ENCODE results near the gene INO80. TPM values are rescaled to one million over a fixed set of nuclear protein-coding genes. Genes with fewer than 3 reads are reported as not detected.

Gene INO80
- total RNA-seq, 1 experiment from 2014 or later: 33.8 TPM

GRCh38 chr15:41060505-41060904, 55.6 kb downstream of the INO80 start:
- H3K27ac Mint-ChIP-seq (ENCODE audit: low read depth, unreplicated experiment): no peak overlapping the region
- H3K36me3 Mint-ChIP-seq (ENCODE audit: insufficient read depth, unreplicated experiment): peaks cover 83% of the 10 kb centered on the region
- no peaks in the 10 kb centered on the region for H3K9me3 Mint-ChIP-seq (ENCODE audit: unreplicated experiment)
- H3K4me1 Mint-ChIP-seq (ENCODE audit: insufficient read depth, unreplicated experiment): no peaks in the 10 kb centered on the region
- intact Hi-C loops (cut with micrococcal nuclease): no loop called here
- ChIA-PET CTCF (interaction anchor here (0.6 to 1.2 kb wide), 2 partner anchors 38 to 124 kb away, joined by 3 read pairs; no protein-coding TSS in a partner anchor), POLR2A (interaction anchor here (0.7 to 1.4 kb wide), 2 partner anchors 12 to 56 kb away, joined by 3 read pairs; partner anchors contain the start of gene INO80)
- H3K27me3 Mint-ChIP-seq (ENCODE audit: insufficient read depth, unreplicated experiment): no peaks in the 10 kb centered on the region
- BruUV-seq (replicated peaks): no TSS peak
- TF ChIP-seq CTCF (IDR thresholded peaks at IDR 0.05; ENCODE audit: unreplicated experiment): no peak
- no peak overlapping the region for H3K4me3 Mint-ChIP-seq (ENCODE audit: unreplicated experiment)
- no peak for DNase-seq (ENCODE audit: unreplicated experiment)

GRCh38 chr15:41056810-41057209, 59.3 kb downstream of the INO80 start:
- H3K36me3 Mint-ChIP-seq (ENCODE audit: insufficient read depth, unreplicated experiment): peaks cover 92% of the 10 kb centered on the region
- ChIA-PET CTCF (no interaction called here), POLR2A (interaction anchor here (1.0 kb wide), 1 partner anchor 51 kb away, joined by 3 read pairs; no protein-coding TSS in a partner anchor)
- TF ChIP-seq CTCF (IDR thresholded peaks at IDR 0.05; ENCODE audit: unreplicated experiment): no peak
- BruUV-seq (replicated peaks): no TSS peak
- no peaks in the 10 kb centered on the region for H3K27me3 Mint-ChIP-seq (ENCODE audit: insufficient read depth, unreplicated experiment)
- no peak overlapping the region for H3K27ac Mint-ChIP-seq (ENCODE audit: low read depth, unreplicated experiment)
- no peak for DNase-seq (ENCODE audit: unreplicated experiment)
- H3K9me3 Mint-ChIP-seq (ENCODE audit: unreplicated experiment): no peaks in the 10 kb centered on the region
- intact Hi-C loops (cut with micrococcal nuclease): no loop called here
- no peaks in the 10 kb centered on the region for H3K4me1 Mint-ChIP-seq (ENCODE audit: insufficient read depth, unreplicated experiment)
- no peak overlapping the region for H3K4me3 Mint-ChIP-seq (ENCODE audit: unreplicated experiment)

- H3K9me3 Mint-ChIP-seq (ENCODE audit: unreplicated experiment): no peaks in the 10 kb centered on the region
- H3K36me3 Mint-ChIP-seq (ENCODE audit: insufficient read depth, unreplicated experiment): peaks cover 97% of the 10 kb centered on the region
- no peaks in the 10 kb centered on the region for H3K4me1 Mint-ChIP-seq (ENCODE audit: insufficient read depth, unreplicated experiment)
- intact Hi-C loops (cut with micrococcal nuclease): no loop called here
- ChIA-PET POLR2A (interaction anchor here (0.6 to 1.6 kb wide), 2 partner anchors 37 to 61 kb away, joined by 3 to 5 read pairs; partner anchors contain the start of gene INO80), CTCF (interaction anchor here (0.7 to 1.2 kb wide), 2 partner anchors 63 to 151 kb away, joined by 3 read pairs; no protein-coding TSS in a partner anchor)
- H3K27ac Mint-ChIP-seq (ENCODE audit: low read depth, unreplicated experiment): peak overlapping the region; percentile 19
- no peak for DNase-seq (ENCODE audit: unreplicated experiment)
- BruUV-seq (replicated peaks): no TSS peak
- H3K27me3 Mint-ChIP-seq (ENCODE audit: insufficient read depth, unreplicated experiment): no peaks in the 10 kb centered on the region
- TF ChIP-seq CTCF (IDR thresholded peaks at IDR 0.05; ENCODE audit: unreplicated experiment): no peak
- H3K4me3 Mint-ChIP-seq (ENCODE audit: unreplicated experiment): no peak overlapping the region
These were observed 60.4 kb downstream of the INO80 start for GRCh38 chr15:41055706-41056105.

- H3K36me3 Mint-ChIP-seq (ENCODE audit: insufficient read depth, unreplicated experiment): peaks cover 93% of the 10 kb centered on the region
- DNase-seq (ENCODE audit: unreplicated experiment): no peak
- ChIA-PET CTCF (interaction anchor here (0.6 to 2.0 kb wide), 2 partner anchors 25 to 147 kb away, joined by 3 to 6 read pairs; no protein-coding TSS in a partner anchor), POLR2A (no interaction called here)
- no peak overlapping the region for H3K4me3 Mint-ChIP-seq (ENCODE audit: unreplicated experiment)
- no peak for TF ChIP-seq CTCF (IDR thresholded peaks at IDR 0.05; ENCODE audit: unreplicated experiment)
- intact Hi-C loops (cut with micrococcal nuclease): no loop called here
- BruUV-seq (replicated peaks): no TSS peak
- no peaks in the 10 kb centered on the region for H3K9me3 Mint-ChIP-seq (ENCODE audit: unreplicated experiment)
- no peaks in the 10 kb centered on the region for H3K27me3 Mint-ChIP-seq (ENCODE audit: insufficient read depth, unreplicated experiment)
- peak overlapping the region; percentile 23 for H3K27ac Mint-ChIP-seq (ENCODE audit: low read depth, unreplicated experiment)
- H3K4me1 Mint-ChIP-seq (ENCODE audit: insufficient read depth, unreplicated experiment): no peaks in the 10 kb centered on the region
These were observed 64.9 kb downstream of the INO80 start for GRCh38 chr15:41051139-41051538.

All from MCF 10A (cell line).